BJ (cell line): Measurements from ENCODE around the gene CST8. TPM values are rescaled to one million over a fixed set of nuclear protein-coding genes. Genes with fewer than 3 reads are reported as not detected.

Experiments used
- CTCF ChIA-PET: fragments of 350-600 bp; formaldehyde crosslinking; extraction: SDS; loops from one replicate; lab custom pipeline; 2021; ENCODE audit warnings: antibody characterized with exemption, inconsistent platforms; lab: Yijun Ruan, JAX
- POLR2A ChIA-PET: fragments of 300-600 bp; sonication (Branson Sonifier 250); formaldehyde crosslinking; extraction: SDS; loops from one replicate; lab custom pipeline; 2021; ENCODE audit warnings: antibody characterized with exemption; lab: Charles Lee
- DNase-seq: peaks from one replicate; pipeline ENCODE4 v3.0.0-alpha.2; 2011; ENCODE audit warnings: low read depth
- H3K27me3 ChIP-seq: 2 replicates; pipeline ENCODE4 v1.6.0; 2011; ENCODE audit warnings: low read length; ENCODE audit not compliant: control insufficient read depth, insufficient read depth
- H3K36me3 ChIP-seq: 2 replicates; pipeline ENCODE4 v1.5.1; 2011; ENCODE audit warnings: low read length; ENCODE audit not compliant: control insufficient read depth, insufficient read depth
- H3K4me3 ChIP-seq: 2 replicates; pipeline ENCODE4 v1.5.1; 2011; ENCODE audit warnings: low read depth, mild to moderate bottlenecking, control low read depth, low read length
- polyA plus RNA-seq: library from polyadenylated mRNA; depleted of rRNA; stranded (reverse); fragments of >200 nt; gene quantifications from 2 replicates; pipeline ENCODE4 v1.2.3, GENCODE V29; 2011
- TF ChIP-seq, protein P1 (sequence below): IDR thresholded peaks from 2 replicates; pipeline ENCODE4 v1.5.1; 2011; ENCODE audit warnings: low read depth, mild to moderate bottlenecking, control low read depth, inconsistent platforms, low read length, moderate library complexity; ENCODE audit not compliant: insufficient read depth

CST8 gene
- polyA plus RNA-seq, 1 experiment = not detected

DNA sequence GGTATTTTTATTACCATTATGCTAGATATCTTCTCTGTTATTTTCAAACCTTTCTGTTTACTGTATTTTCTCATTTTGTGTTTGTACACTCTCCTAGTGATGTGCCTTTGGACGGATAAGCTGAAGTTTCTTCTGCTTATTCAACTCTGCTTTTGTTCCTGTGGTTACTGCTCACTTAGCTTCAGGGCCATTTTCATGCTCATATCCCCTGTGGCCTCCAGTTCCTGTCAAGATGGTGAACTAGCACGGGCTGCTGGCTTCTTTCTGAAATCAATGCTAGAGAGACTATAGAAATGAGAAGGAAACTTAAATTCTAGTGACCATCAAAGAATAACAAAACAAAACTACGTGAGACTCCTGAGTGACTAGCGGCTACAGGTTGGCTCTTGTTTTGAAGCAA is 6.8 kb upstream of the CST8 start:
- ChIA-PET CTCF (interaction anchor here (1.0 kb wide), 1 partner anchor 94 kb away, joined by 3 read pairs; no protein-coding TSS in a partner anchor), POLR2A (no interaction called here)
- Histone ChIP-seq H3K4me3 (no peak overlapping the region), H3K36me3 (no peaks in the 10 kb centered on the region), H3K27me3 (no peaks in the 10 kb centered on the region; the same call in 1 of the 2 replicates)
- no peak for DNase-seq
- TF ChIP-seq, protein P1, sequence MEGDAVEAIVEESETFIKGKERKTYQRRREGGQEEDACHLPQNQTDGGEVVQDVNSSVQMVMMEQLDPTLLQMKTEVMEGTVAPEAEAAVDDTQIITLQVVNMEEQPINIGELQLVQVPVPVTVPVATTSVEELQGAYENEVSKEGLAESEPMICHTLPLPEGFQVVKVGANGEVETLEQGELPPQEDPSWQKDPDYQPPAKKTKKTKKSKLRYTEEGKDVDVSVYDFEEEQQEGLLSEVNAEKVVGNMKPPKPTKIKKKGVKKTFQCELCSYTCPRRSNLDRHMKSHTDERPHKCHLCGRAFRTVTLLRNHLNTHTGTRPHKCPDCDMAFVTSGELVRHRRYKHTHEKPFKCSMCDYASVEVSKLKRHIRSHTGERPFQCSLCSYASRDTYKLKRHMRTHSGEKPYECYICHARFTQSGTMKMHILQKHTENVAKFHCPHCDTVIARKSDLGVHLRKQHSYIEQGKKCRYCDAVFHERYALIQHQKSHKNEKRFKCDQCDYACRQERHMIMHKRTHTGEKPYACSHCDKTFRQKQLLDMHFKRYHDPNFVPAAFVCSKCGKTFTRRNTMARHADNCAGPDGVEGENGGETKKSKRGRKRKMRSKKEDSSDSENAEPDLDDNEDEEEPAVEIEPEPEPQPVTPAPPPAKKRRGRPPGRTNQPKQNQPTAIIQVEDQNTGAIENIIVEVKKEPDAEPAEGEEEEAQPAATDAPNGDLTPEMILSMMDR = no peak

DNA sequence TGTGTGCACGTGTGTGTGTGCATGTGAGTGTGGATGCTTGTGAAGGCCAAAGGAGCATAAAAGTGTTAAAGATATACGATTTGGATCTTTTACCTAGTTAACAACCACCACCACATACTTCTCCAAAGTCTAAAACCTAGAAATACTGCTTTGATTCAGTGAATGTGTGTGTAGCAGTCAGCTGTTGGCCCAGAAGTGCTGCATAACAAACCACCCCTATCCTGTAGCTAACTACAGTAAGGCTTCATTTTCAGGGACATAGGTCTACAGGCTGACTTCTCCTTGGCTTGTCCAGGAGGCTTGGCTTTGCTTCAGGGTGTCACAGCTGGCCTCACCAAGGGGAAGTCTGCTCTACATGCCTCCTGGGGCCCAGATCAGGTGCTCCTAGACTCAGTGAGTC is 2.4 kb upstream of the CST8 start:
- DNase-seq = no peak
- Histone ChIP-seq H3K36me3 (no peaks in the 10 kb centered on the region), H3K4me3 (no peak overlapping the region), H3K27me3 (no peaks in the 10 kb centered on the region; the same call in 1 of the 2 replicates)
- TF ChIP-seq, protein P1 = no peak
- POLR2A ChIA-PET = no interaction called here
- CTCF ChIA-PET = no interaction called here

DNA sequence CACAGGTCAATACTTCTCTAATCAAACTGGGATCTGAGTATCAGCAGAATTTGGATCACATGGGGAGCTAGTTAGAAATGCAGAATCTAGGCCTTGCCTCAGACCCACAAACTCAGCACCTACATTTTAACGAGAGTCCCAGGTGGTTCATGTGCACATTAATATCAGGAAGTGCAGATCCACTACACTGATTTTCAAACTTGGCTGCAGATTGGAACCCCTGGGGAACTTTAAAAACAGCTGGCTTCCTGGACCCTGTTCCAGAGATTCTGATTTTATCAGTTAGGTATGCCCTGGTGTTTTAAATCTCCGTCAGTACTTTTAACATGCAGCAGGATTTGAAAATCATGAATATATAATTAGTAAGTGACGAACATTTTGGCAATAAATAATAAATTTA is 1.9 kb upstream of the CST8 start:
- no peak for DNase-seq
- ChIA-PET CTCF (no interaction called here), POLR2A (no interaction called here)
- no peaks in the 10 kb centered on the region for H3K36me3 ChIP-seq
- TF ChIP-seq, protein P1 = no peak
- H3K4me3 ChIP-seq = no peak overlapping the region
- no peaks in the 10 kb centered on the region; the same call in 1 of the 2 replicates for H3K27me3 ChIP-seq

DNA sequence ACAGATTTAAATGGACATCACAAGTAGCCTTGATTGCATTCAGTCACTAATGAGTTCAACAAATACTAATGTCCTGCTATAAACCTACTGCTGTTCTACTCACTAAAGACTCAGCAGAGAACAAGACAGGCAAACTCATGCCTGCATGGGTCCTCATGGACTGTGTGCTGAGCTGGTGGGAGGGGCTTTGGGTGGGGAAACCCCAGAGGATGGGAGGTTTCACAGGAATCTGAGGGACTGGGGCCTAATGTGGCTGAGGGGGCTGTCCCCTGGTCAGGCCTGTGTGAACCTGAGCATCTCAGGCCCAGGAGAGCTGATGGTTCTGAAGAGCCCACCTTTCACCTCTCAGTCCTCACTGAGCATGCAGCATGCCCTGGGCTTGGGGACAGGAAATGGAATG is 1.4 kb downstream of the CST8 start:
- POLR2A ChIA-PET = no interaction called here
- DNase-seq = no peak
- CTCF ChIA-PET = no interaction called here
- no peaks in the 10 kb centered on the region for H3K27me3 ChIP-seq
- TF ChIP-seq, protein P1 = no peak
- no peaks in the 10 kb centered on the region for H3K36me3 ChIP-seq
- no peak overlapping the region for H3K4me3 ChIP-seq

DNA sequence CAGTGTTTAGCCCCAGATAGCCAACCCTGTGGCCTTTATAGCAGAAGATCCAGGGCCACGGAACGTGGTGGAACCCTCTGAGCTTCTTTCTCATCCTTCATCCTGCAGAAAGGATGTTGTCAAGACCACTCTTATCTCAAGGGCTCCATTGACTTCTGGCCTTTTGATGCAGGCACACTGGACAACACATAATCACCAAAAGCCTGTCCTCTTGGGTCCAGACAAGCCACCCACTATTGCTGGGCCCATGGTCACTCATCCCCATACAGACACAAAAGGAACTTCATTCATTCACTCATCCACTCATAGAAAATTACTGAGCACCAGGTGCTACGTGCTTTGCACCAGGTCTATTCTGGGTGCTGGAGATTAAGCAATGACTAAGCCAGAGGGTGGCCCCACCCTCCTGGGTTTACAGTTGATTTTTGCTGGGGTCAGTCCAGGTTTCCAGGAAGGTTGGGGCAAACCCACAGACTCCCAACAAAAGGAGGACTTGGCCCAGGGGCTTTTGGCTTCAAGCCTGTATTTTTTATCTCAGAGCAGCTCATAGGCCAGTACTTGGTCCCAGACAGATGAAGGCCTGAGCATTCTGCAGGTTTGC is 2.4 kb downstream of the CST8 start:
- CTCF ChIA-PET = no interaction called here
- DNase-seq = no peak
- TF ChIP-seq, protein P1 = no peak
- POLR2A ChIA-PET = no interaction called here
- H3K27me3 ChIP-seq = no peaks in the 10 kb centered on the region
- no peak overlapping the region for H3K4me3 ChIP-seq
- no peaks in the 10 kb centered on the region for H3K36me3 ChIP-seq
